ENCODE measurements around the gene COX8C. TPM values are rescaled to one million over a fixed set of nuclear protein-coding genes. Genes with fewer than 3 reads are reported as not detected.

Gene COX8C
- total and polyA plus RNA-seq, 8 donors: not detected

GRCh38 chr14:93319958-93320357 is 27.0 kb upstream of the COX8C start:
- no peak for TF ChIP-seq CTCF (IDR thresholded peaks at IDR 0.05)
- intact Hi-C loops (cut with DNase I): no loop called here
- H3K36me3 ChIP-seq: no peaks in the 10 kb centered on the region
- peaks cover 0 to 10% (median 3%) of the 10 kb centered on the region in 3 donors for H3K4me1 ChIP-seq
- WGBS, 2 donors: 73 to 76% methylated on average over 1 of the region's 1 CpG
- H3K27ac ChIP-seq: no peak overlapping the region
- DNase-seq (no peak), ATAC-seq (no peak), FAIRE-seq (no peak)
- no peak overlapping the region for H3K4me3 ChIP-seq
- no peaks in the 10 kb centered on the region for H3K27me3 ChIP-seq
- H3K9me3 ChIP-seq: no peaks in the 10 kb centered on the region

GRCh38 chr14:93320489-93320888 is 26.5 kb upstream of the COX8C start:
- no peak for TF ChIP-seq CTCF (IDR thresholded peaks at IDR 0.05)
- intact Hi-C loops (cut with DNase I): no loop called here
- no peak overlapping the region for H3K27ac ChIP-seq
- no peaks in the 10 kb centered on the region for H3K9me3 ChIP-seq
- no peaks in the 10 kb centered on the region for H3K36me3 ChIP-seq
- no peak for FAIRE-seq
- no peak for ATAC-seq
- no peak for DNase-seq
- H3K4me3 ChIP-seq: no peak overlapping the region
- H3K4me1 ChIP-seq: peaks cover 0 to 10% (median 3%) of the 10 kb centered on the region in 3 donors
- no peaks in the 10 kb centered on the region for H3K27me3 ChIP-seq

GRCh38 chr14:93322929-93323599 is 23.9 kb upstream of the COX8C start:
- FAIRE-seq: no peak
- no peaks in the 10 kb centered on the region for H3K9me3 ChIP-seq
- H3K4me1 ChIP-seq: peaks cover 0 to 10% (median 3%) of the 10 kb centered on the region in 3 donors
- 86 to 90% methylated on average over 5 of the region's 5 CpGs for WGBS, 2 donors
- no peaks in the 10 kb centered on the region for H3K36me3 ChIP-seq
- TF ChIP-seq CTCF (IDR thresholded peaks at IDR 0.05): no peak
- intact Hi-C loops (cut with DNase I): no loop called here
- no peak for ATAC-seq
- H3K4me3 ChIP-seq: no peak overlapping the region
- DNase-seq: no peak
- no peaks in the 10 kb centered on the region for H3K27me3 ChIP-seq
- H3K27ac ChIP-seq: no peak overlapping the region

- ATAC-seq (no peak), FAIRE-seq (no peak), DNase-seq (no peak)
- Histone ChIP-seq H3K36me3 (no peaks in the 10 kb centered on the region), H3K9me3 (no peaks in the 10 kb centered on the region), H3K27ac (no peak overlapping the region), H3K4me3 (no peak overlapping the region), H3K27me3 (no peaks in the 10 kb centered on the region), H3K4me1 (peaks cover 2 to 11% (median 5%) of the 10 kb centered on the region in 3 donors)
- 94 to 97% methylated on average over 4 of the region's 4 CpGs for WGBS, 2 donors
- intact Hi-C loops (cut with DNase I): no loop called here
- TF ChIP-seq CTCF (IDR thresholded peaks at IDR 0.05): no peak
Measured at GRCh38 chr14:93323600-93324174, 23.3 kb upstream of the COX8C start.

GRCh38 chr14:93326196-93326595 is 20.8 kb upstream of the COX8C start:
- intact Hi-C loops (cut with DNase I): no loop called here
- no peaks in the 10 kb centered on the region for H3K9me3 ChIP-seq
- no peaks in the 10 kb centered on the region for H3K27me3 ChIP-seq
- ATAC-seq (no peak), FAIRE-seq (no peak), DNase-seq (no peak)
- TF ChIP-seq CTCF (IDR thresholded peaks at IDR 0.05): no peak
- no peaks in the 10 kb centered on the region for H3K36me3 ChIP-seq
- H3K4me1 ChIP-seq: peaks cover 14 to 30% (median 26%) of the 10 kb centered on the region in 3 donors
- H3K27ac ChIP-seq: no peak overlapping the region
- no peak overlapping the region for H3K4me3 ChIP-seq
- 94 to 98% methylated on average over 5 of the region's 5 CpGs for WGBS, 2 donors
